ENCODE measurements around the gene DDX25.
"Not testable (repeated sequence)": the region's sequence is repeated elsewhere in the genome, so short reads cannot be mapped to it uniquely, and the experiment has no call there.

The DDX25 gene

DNA sequence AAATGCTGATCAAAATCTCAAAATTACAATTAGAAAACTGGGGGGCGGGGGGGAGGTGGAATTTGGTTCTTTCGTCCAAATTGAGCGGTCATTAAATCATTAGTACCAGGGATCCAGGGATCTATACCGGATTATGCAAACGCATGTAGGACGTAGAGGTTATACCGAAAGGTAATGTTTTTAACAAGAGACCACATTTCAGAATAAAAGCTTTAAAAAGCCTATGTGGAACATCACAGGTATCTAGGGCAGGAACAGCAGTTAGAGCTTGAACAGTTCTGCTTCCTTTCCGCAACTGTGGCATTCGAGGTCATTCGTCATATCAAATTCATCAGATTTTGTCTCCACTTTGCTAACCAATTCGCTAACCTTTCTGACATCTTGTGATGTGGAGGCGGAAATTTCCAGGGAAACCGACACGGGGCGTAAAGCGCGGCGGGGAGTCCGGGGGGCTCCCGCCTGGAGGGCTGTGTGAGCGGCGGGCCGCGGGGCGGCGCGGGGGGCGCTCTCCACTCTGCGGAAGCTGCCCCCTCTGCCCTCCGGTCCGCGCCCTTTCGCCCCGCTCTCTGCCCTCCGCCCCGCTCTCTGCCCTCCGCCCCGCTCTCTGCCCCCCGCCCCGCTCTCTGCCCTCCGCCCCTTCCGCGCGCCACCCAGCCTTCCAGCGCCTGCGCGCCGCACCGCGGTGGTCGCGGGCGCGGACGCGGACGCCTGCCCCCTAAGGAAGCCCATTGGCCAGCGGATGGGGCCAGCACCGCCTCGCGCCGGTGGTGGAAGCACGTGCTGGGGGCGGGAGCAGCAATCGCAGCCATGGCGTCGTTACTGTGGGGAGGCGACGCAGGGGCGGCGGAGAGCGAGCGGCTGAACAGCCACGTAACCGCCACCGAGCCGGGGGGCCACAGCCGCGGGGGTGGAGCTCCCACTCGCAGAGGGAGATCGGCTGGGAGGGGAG lies at the start of gene DDX25:
DDX25 (plus strand) TSS at position 798 of the 949 bp plus-strand sequence; CDS start at position 808, 10 bp downstream.
- intact Hi-C loops (cut with DNase I) = loop anchor here (2.0 kb wide), 1 partner anchor 17 kb away; the partner anchor contains the start of gene HYLS1
- DNase-seq = peak in 41 of 42 donors; percentile 60 to 90 (median 79)

DNA sequence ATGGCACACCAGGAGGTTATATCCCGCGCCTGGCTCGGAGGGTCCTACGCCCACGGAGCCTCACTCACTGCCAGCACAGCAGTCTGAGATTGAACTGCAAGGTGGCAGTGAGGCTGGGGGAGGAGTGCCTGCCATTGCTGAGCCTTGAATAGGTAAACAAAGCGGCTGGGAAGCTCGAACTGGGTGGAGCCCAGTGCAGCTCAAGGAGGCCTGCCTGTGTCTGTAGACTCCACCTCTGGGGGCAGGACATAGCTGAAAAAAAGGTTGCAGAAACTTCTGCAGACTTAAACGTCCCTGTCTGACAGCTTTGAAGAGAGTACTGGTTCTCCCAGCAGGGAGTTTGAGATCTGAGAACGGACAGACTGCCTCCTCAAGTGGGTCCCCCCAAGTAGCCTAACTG lies 46.6 kb upstream of the DDX25 start:
- DNase-seq = not testable (repeated sequence)

GRCh38 chr11:125862786-125863185 lies 41.5 kb upstream of the DDX25 start:
- intact Hi-C loops (cut with DNase I); DNase-seq: not testable (repeated sequence)

More for the DNA sequence above, 46.6 kb upstream of the DDX25 start:
- intact Hi-C loops (cut with DNase I) = not testable (repeated sequence)

- intact Hi-C loops (cut with DNase I); DNase-seq: not testable (repeated sequence)
Observed at GRCh38 chr11:125865354-125865753, 39.0 kb upstream of the DDX25 start.

DNA sequence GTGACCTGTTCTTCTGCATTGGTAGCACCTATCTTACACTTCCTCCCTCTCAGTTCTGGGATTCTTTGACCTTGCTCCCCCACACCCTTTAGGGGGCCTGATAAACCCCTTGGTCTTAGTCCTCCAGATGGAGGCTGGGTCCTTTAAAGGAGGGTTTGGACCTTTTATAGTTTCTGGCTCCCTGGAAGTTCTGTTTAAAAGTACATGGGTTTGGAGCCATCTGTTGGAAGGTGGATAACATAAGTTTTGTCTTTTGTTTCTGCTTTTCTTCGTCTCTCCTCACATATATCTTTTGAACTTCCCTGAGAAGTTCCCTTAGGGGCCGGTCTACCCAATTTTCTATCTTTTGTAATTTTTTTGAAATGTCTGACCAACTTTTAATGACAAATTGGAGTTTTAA lies 34.8 kb upstream of the DDX25 start:
- intact Hi-C loops (cut with DNase I) = no loop called here
- no peak for DNase-seq

DNA sequence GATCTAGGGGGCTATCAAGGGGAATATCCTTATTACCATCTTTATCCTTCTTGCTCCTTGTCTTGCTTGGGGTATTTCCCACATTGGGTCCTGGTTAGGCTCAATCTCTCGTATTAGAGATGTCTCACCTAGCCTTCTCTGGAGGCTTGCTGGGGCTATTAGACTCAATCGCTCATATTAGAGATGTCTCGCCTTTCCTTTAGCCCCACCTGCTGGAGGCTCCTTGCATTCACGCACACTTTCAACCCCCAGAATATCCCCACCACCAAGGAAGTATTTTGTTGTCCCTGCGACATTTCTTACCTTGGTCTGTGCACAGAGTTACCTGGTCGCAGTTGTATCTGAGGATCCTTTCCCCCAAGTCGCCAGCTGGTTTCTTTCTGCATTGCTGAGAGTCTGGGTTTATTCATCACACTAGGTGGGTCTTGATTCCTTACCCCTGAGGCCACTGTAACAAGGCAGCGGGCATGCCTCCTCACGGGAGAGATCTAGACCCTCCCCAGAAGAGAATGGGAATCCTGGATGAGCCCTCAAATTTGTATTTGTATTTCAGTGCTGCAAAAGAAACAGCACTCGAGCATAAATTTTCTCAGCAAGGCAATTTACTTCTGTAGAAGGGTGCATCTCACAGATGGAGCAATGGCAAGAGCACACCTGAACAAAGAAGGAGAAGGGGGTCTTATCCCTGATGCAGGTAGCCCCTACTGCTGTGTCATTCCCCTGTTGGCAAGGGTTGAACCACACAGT lies 32.7 kb upstream of the DDX25 start:
- peak in 35 of 42 donors; percentile 8 to 74 (median 44) for DNase-seq
- intact Hi-C loops (cut with DNase I) = no loop called here

GRCh38 chr11:125872138-125872491 lies 32.2 kb upstream of the DDX25 start:
- DNase-seq = no peak
- intact Hi-C loops (cut with DNase I) = no loop called here

DNA sequence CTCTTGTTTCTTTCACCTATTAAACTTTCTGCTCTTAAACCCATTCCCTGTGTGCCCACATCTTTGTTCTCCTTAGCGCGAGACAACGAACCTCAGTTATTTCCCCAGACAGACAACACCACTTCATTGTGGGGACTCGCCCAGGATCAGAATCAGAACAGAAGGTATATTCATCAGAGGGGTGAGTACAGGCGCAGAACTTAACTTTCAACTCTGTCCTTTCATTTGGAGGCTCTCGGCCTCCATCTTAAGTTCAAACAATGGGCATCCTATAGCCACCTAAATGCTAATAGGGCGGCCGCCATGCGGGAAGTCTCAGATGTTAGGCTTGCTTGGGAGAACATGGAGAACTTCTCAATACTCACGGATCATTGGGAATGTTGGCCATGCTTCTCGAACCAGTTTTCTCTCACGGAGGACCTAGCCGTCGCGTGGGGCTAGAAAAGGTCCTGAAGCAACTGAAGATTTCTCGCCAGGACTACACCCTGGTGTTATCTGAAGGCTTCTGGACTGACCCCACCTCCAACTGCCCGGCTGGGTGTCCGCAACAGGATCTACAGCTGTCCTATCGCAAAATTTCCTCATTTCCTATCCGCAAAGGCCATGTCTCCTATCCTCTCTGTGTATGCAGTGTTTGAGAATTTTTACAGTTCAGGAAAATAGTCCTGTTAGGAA lies 30.3 kb upstream of the DDX25 start:
- intact Hi-C loops (cut with DNase I) = no loop called here
- no peak for DNase-seq

DNA sequence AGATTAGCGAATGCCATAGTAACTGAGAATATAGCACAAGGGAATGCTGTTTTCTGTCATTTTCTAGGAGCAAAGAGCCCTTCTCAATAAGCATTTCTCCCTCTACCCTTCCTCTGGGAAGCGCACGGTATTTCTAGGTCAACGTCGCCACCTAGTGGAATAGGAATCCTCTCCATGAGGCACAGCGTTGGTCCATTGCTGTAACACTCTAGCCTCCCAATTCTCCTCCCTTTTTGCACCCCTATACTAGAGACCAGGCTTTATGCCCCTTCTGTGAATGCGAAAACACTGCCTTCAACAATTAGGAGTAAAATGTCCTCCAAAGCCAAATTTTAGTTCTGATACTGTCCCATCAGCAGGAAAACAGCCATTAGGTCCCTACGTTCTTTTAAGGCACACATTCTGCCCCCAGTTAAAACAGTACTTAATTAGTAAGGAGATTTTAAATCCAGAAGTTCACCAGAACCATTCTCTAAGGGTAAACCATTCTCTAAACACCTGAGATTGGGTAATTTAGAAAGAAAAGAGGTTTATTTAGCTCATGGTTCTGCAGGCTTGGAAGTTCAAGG lies 29.7 kb upstream of the DDX25 start:
- peak in 41 of 42 donors; percentile 12 to 88 (median 71) for DNase-seq
- intact Hi-C loops (cut with DNase I) = no loop called here

GRCh38 chr11:125881291-125881690 lies 23.0 kb upstream of the DDX25 start:
- intact Hi-C loops (cut with DNase I) = loop anchor here (10.0 kb wide), 1 partner anchor 256 kb away; the partner anchor contains the start of gene CHEK1
- no peak for DNase-seq

DNA sequence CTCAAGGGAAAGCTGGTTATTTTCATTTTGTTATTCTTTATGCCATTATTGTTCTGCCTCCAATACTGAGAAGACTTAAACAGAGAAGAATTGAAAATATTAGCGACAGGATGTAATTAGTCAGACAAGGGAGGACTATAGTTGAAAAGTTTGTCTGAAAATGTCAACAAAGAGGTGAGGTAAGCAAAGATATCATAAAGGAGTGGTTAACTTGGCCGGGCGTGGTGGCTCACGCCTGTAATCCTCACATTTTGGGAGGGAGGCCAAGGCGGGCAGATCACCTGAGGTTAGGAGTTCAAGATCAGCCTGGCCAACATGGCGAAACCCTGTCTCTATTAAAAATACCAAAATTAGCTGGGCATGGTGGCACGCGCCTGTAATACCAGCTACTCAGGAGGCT lies 20.9 kb upstream of the DDX25 start:
- no peak for DNase-seq
- intact Hi-C loops (cut with DNase I) = loop anchor here (10.0 kb wide), 1 partner anchor 259 kb away; the partner anchor contains the start of gene CHEK1

- intact Hi-C loops (cut with DNase I) = loop anchor here (2.0 to 10.0 kb wide), 2 partner anchors 18 to 262 kb away; partner anchors contain the start of genes CHEK1 and DDX25
Observed at GRCh38 chr11:125886997-125887372, 17.3 kb upstream of the DDX25 start.

DNA sequence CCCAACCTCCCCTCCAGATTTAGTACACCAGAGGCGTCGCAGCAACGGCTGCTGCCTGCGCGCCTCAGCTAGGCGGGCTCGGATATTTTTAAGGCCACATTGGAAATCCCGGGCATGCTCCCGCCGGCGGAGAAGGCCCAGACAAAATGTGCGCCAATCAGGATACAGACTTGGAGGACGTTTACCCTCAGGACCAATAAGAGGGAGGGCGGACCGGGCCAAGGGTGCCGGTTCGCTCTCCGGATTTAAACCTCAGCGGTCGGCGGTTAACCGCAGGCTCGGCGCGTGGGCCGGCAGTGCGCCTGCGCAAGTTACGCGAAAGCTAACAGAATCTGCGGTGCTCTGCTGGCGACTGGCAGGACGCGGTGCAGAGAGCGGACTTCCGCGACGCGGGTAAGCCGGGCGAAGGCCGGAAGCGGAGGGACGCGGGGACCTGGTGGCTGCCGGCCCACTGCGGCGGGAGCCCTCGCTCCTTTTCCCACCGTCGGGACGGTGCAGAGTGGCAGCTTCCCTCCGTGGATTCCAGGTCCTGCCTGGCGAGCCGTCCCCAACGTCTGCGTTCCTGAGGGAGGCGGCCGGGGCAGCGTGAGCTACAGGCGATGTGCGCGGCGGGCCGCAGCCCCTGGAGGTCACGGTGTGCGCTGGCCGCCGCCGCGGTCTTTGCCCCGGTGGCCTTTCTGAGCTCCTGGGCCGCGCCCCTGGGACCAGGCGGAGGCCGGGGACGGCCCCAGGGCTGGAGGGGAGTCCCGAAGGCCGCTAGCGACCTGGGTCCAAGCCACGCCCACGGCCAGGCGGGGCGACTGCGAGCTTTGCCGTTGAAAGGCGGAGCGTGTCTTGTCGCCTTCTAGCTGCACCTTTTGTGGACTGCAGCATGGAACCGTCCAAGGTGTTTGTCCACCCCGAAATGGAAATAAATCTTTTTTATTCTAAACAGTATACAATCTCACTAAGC lies 16.7 kb upstream of the DDX25 start, which contains the start of gene HYLS1:
HYLS1 (plus strand) TSS at position 296 of the 952 bp plus-strand sequence. CDS start 11,701 bp downstream, outside the sequence.
- intact Hi-C loops (cut with DNase I) = loop anchor here (2.0 to 10.0 kb wide), 2 partner anchors 17 to 263 kb away; partner anchors contain the start of genes CHEK1 and DDX25
- DNase-seq = peak; percentile 88 to 98 (median 95)

More at GRCh38 chr11:125886997-125887372, 17.3 kb upstream of the DDX25 start:
- DNase-seq = peak in 34 of 42 donors; percentile 26 to 77 (median 45)

DNA sequence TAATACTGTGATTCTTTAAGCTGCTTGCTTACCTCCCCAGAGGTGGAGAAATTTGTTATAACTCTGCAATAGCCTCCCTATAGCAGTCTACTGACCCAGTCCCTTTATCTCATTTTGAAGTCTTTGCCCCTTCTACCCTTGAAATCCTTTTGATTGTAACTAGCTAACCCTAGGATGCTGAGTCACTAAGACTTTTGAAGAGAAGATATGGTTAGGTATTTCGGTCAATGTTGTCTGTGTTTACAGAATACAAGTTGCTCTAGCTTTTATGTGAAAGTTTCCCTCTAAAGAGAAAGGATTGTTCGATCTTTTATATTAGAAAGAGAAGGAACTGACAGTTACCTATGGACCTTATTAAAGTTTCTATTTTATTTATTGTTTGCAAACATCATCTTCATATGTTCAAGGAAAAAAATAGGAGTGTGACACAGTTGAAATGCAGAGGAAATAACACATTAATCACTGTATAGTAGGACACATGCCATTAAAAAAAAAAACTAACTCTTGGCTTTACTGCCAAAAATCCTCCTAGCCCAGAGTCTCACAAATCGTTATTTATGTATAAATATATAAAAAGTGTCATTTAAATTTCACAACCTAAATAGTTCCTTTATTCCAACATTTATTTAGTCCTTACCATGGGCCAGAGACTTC lies 13.7 kb upstream of the DDX25 start:
- intact Hi-C loops (cut with DNase I) = no loop called here
- DNase-seq = no peak

DNA sequence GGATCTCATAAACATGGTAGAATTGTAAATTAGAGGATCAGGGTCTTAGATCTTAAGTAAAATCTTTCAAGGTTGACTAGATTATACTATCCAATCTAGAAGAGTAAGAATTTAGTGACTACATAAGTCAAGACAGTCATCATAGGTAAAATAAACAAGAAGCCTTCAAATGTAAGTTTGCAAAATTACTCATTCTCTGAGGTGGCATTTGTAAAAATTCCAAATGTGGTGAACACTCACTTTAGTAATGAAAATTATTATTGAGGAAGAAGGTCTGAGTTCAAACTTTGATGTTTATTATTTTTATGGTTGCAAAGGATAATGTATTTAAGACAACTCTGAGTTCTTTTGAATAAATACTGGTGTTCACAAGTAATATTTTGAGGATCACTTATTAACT lies 12.2 kb upstream of the DDX25 start:
- DNase-seq = no peak
- intact Hi-C loops (cut with DNase I) = no loop called here

GRCh38 chr11:125892994-125893393 lies 11.3 kb upstream of the DDX25 start:
- no peak for DNase-seq
- intact Hi-C loops (cut with DNase I) = no loop called here

DNA sequence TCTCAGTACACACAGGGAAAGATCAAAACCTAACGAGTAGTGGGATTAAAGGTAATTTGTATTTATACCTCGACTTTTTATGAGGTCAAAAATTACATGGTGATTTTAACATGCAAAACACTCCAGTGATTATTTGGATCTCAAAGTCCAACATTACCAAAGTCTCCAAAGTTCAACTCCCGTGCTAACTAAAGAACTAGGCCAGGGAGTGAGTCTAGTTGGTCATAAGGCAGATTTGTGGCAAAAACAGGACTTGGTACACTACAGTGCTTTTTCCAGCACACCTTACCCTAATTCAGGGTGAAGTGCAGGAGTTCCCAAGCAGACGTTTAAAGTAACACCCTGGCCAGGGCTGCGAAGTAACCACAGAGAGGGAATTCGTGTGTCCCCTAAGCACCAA lies 2.4 kb upstream of the DDX25 start:
- intact Hi-C loops (cut with DNase I) = no loop called here

More for the DNA sequence above, 2.4 kb upstream of the DDX25 start:
- DNase-seq = no peak
